ENCODE data around the gene SMTN. TPM values are rescaled to one million over a fixed set of nuclear protein-coding genes. Genes with fewer than 3 reads are reported as not detected.

SMTN gene
- total and polyA plus RNA-seq, 4 donors: 10.1 to 47.3 (median 13.8) TPM

- Histone ChIP-seq H3K4me1 (ENCODE audit: control insufficient read depth in 4 of 4, insufficient read depth in 4 of 4, low read length in 3 of 4) (no peaks in the 10 kb centered on the region), H3K36me3 (ENCODE audit: control insufficient read depth in 4 of 4, insufficient read depth in 3 of 4, low read depth in 1 of 4, low read length in 3 of 4) (no peaks in the 10 kb centered on the region), H3K27me3 (ENCODE audit: control insufficient read depth in 4 of 4, insufficient read depth in 4 of 4, low read length in 3 of 4) (no peaks in the 10 kb centered on the region), H3K9ac (ENCODE audit: low read depth in 1 of 2, low read length in 2 of 2) (no peak within 1 kb of the TSS), H3K9me3 (ENCODE audit: control insufficient read depth in 4 of 4, low read length in 3 of 4) (no peaks in the 10 kb centered on the region), H3K4me3 (ENCODE audit: low read depth in 1 of 3, low read length in 3 of 3) (no peak within 1 kb of the TSS), H3K27ac (ENCODE audit: low read depth in 1 of 2, low read length in 2 of 2) (no peak within 1 kb of the TSS)
- DNase-seq (ENCODE audit: low spot score): no peak
- WGBS: 42% methylated on average over 24 of the region's 24 CpGs
- TF ChIP-seq REST (IDR thresholded peaks at IDR 0.05) (no peak), GABPA (IDR thresholded peaks at IDR 0.05 in 1 of 2, conservative IDR thresholded peaks at IDR 0.05 in 1 of 2) (no peak), ATF3 (IDR thresholded peaks at IDR 0.05) (no peak), EGR1 (IDR thresholded peaks at IDR 0.05; ENCODE audit: low read depth in 2 of 2) (no peak), SP1 (IDR thresholded peaks at IDR 0.05) (no peak), JUND (IDR thresholded peaks at IDR 0.05) (no peak), FOXA1 (IDR thresholded peaks at IDR 0.05) (no peak), YY1 (IDR thresholded peaks at IDR 0.05) (no peak), HNF4G (IDR thresholded peaks at IDR 0.05) (no peak), HNF4A (conservative IDR thresholded peaks at IDR 0.05) (no peak), NR2F2 (IDR thresholded peaks at IDR 0.05) (no peak), RXRA (IDR thresholded peaks at IDR 0.05) (no peak), ZBTB33 (IDR thresholded peaks at IDR 0.05) (no peak), TAF1 (conservative IDR thresholded peaks at IDR 0.05) (no peak), FOXA2 (IDR thresholded peaks at IDR 0.05) (no peak)
These were observed 59.0 kb downstream of the SMTN start, which contains the start of gene PLA2G3 for GRCh38 chr22:31139866-31140716. Gene PLA2G3, minus strand, starts transcription at chr22:31140508. Its CDS starts 154 bp downstream, at chr22:31140354.

- Histone ChIP-seq H3K36me3 (ENCODE audit: control insufficient read depth in 4 of 4, insufficient read depth in 3 of 4, low read depth in 1 of 4, low read length in 3 of 4) (no peaks in the 10 kb centered on the region), H3K9ac (ENCODE audit: low read depth in 1 of 2, low read length in 2 of 2) (no peak overlapping the region), H3K27me3 (ENCODE audit: control insufficient read depth in 4 of 4, insufficient read depth in 4 of 4, low read length in 3 of 4) (no peaks in the 10 kb centered on the region), H3K27ac (ENCODE audit: low read depth in 1 of 2, low read length in 2 of 2) (no peak overlapping the region), H3K9me3 (ENCODE audit: control insufficient read depth in 4 of 4, low read length in 3 of 4) (no peaks in the 10 kb centered on the region), H3K4me1 (ENCODE audit: control insufficient read depth in 4 of 4, insufficient read depth in 4 of 4, low read length in 3 of 4) (no peaks in the 10 kb centered on the region), H3K4me3 (ENCODE audit: low read depth in 1 of 3, low read length in 3 of 3) (no peak overlapping the region)
- TF ChIP-seq HNF4G (IDR thresholded peaks at IDR 0.05) (no peak), MAX (IDR thresholded peaks at IDR 0.05) (no peak), GABPA (IDR thresholded peaks at IDR 0.05 in 1 of 2, conservative IDR thresholded peaks at IDR 0.05 in 1 of 2) (no peak), CTCF (IDR thresholded peaks at IDR 0.05; ENCODE audit: low read depth, low read length, missing input control) (no peak), NR2F2 (IDR thresholded peaks at IDR 0.05) (no peak), ZBTB33 (IDR thresholded peaks at IDR 0.05) (no peak), RAD21 (IDR thresholded peaks at IDR 0.05) (no peak)
- DNase-seq (ENCODE audit: low spot score): no peak
- WGBS: 85% methylated on average over 5 of the region's 5 CpGs
These were observed 59.6 kb downstream of the SMTN start for GRCh38 chr22:31140746-31141145.

All from liver (tissue), 9 donors.